GM12892 (cell line): ENCODE measurements around the gene ETNK1.

Experiments
- POLR2A ChIP-seq: IDR thresholded peaks from 2 replicates; pipeline ENCODE4 v1.6.1; 2011; ENCODE audit warnings: low read depth, low read length, control low read depth
- POLR2AphosphoS5 ChIP-seq: IDR thresholded peaks from 2 replicates; pipeline ENCODE4 v1.6.1; 2011; ENCODE audit warnings: low read depth, low read length, control low read depth

DNA sequence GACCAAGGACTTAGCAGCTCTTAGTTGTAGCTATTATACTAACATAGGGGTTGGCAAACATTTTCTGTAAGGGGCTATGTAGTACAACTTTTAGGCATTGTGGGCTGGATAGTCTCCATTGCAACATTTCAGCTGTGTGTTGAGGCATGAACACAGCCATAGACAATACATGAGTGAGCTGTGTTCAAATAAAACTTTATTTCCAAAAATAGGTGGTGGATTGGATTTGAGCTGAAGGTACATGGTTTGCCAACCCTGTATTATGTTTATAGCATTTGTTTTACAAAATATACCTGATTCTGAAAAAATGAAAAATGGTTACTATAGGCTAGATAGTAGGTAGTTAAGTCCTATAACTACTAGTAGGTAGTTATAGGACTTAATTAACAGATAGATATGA, 40.5 kb downstream of the ETNK1 start:
- TF ChIP-seq POLR2AphosphoS5, result no peak
- no peak for TF ChIP-seq POLR2A
